ENCODE results near the gene PGM2L1. TPM values are rescaled to one million over a fixed set of nuclear protein-coding genes. Genes with fewer than 3 reads are reported as not detected.

The PGM2L1 gene
- total and polyA plus RNA-seq, 2 experiments from 2014 or later, result 32.6 to 44.4 TPM

DNA sequence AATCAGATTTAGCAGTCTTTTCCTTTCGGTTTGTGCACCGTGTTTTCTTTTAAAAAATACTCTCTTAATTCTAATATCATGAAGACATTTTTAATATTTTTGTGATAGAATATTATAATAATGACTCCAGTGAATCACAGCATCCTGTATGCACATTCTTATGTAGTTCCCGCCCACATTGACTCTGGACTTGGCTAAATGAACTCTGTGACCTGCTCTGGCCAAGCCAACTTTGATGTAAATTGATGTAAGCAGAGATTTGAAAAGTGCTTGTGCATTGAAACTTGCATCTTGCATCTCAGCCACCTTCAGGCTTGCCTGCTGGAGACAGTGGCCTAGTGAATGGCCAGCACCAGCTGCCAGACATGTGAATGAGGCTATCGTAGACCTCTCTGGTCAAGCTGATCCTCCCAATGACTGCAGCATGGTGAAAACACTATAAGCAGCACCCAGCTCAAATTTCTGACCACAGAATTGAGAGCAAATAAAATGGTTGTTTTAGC, 29.2 kb upstream of the PGM2L1 start (continued):
- TF ChIP-seq, protein P1, sequence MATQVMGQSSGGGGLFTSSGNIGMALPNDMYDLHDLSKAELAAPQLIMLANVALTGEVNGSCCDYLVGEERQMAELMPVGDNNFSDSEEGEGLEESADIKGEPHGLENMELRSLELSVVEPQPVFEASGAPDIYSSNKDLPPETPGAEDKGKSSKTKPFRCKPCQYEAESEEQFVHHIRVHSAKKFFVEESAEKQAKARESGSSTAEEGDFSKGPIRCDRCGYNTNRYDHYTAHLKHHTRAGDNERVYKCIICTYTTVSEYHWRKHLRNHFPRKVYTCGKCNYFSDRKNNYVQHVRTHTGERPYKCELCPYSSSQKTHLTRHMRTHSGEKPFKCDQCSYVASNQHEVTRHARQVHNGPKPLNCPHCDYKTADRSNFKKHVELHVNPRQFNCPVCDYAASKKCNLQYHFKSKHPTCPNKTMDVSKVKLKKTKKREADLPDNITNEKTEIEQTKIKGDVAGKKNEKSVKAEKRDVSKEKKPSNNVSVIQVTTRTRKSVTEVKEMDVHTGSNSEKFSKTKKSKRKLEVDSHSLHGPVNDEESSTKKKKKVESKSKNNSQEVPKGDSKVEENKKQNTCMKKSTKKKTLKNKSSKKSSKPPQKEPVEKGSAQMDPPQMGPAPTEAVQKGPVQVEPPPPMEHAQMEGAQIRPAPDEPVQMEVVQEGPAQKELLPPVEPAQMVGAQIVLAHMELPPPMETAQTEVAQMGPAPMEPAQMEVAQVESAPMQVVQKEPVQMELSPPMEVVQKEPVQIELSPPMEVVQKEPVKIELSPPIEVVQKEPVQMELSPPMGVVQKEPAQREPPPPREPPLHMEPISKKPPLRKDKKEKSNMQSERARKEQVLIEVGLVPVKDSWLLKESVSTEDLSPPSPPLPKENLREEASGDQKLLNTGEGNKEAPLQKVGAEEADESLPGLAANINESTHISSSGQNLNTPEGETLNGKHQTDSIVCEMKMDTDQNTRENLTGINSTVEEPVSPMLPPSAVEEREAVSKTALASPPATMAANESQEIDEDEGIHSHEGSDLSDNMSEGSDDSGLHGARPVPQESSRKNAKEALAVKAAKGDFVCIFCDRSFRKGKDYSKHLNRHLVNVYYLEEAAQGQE (IDR thresholded peaks at IDR 0.05; ENCODE audit: unreplicated experiment), result no peak

DNA sequence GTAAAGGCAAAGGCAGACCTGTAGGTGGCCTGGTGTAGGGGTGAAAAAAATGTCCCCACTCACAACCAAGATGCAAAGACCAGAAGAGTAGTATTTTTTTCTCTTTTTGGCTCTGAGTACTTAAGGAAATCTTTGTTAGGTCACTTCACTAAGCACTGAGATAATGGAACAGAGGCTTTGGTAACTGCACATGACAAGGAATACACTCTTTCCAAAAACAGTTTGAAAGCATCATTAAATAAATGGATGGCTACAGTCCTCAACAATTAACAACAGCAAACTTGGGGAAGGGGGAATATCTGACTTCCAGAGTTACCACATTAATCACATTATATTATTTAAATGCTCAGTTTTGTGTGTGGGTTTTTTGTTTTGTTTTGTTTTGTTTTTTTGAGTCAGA, 26.9 kb upstream of the PGM2L1 start:
- no peaks in the 10 kb centered on the region for H3K36me3 Mint-ChIP-seq (ENCODE audit: low read depth)
- DNase-seq (ENCODE audit: low spot score) (no peak), ATAC-seq (no peak)
- Histone ChIP-seq H3K4me2 (no peak overlapping the region), H3K4me3 (no peak overlapping the region), H3K4me1 (ENCODE audit: insufficient read depth) (no peaks in the 10 kb centered on the region), H3K9me2 (ENCODE audit: insufficient read depth) (no peaks in the 10 kb centered on the region), H4K20me1 (replicated peaks; ENCODE audit: insufficient read depth) (no peaks in the 10 kb centered on the region; the same call in 1 of the 2 replicates), H3K79me2 (replicated peaks; ENCODE audit: insufficient read depth) (no peaks in the 10 kb centered on the region), H3F3A (replicated peaks; ENCODE audit: low read depth) (no peaks in the 10 kb centered on the region), H3K27me3 (ENCODE audit: insufficient read depth) (no peaks in the 10 kb centered on the region), H2AFZ (no peak overlapping the region), H3K36me3 (ENCODE audit: insufficient read depth) (no peaks in the 10 kb centered on the region), H3K27ac (ENCODE audit: low read depth) (no peak overlapping the region)
- H3K4me3 Mint-ChIP-seq, result no peak overlapping the region
- no peak overlapping the region for H3K27ac Mint-ChIP-seq
- no peaks in the 10 kb centered on the region for H3K4me1 Mint-ChIP-seq
- TF ChIP-seq, protein P2, sequence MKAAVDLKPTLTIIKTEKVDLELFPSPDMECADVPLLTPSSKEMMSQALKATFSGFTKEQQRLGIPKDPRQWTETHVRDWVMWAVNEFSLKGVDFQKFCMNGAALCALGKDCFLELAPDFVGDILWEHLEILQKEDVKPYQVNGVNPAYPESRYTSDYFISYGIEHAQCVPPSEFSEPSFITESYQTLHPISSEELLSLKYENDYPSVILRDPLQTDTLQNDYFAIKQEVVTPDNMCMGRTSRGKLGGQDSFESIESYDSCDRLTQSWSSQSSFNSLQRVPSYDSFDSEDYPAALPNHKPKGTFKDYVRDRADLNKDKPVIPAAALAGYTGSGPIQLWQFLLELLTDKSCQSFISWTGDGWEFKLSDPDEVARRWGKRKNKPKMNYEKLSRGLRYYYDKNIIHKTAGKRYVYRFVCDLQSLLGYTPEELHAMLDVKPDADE (IDR thresholded peaks at IDR 0.05), result no peak
- TF ChIP-seq JUNB (IDR thresholded peaks at IDR 0.05; ENCODE audit: unreplicated experiment), result no peak
- TF ChIP-seq, protein P1 (IDR thresholded peaks at IDR 0.05; ENCODE audit: unreplicated experiment), result no peak
- TF ChIP-seq, protein P3, sequence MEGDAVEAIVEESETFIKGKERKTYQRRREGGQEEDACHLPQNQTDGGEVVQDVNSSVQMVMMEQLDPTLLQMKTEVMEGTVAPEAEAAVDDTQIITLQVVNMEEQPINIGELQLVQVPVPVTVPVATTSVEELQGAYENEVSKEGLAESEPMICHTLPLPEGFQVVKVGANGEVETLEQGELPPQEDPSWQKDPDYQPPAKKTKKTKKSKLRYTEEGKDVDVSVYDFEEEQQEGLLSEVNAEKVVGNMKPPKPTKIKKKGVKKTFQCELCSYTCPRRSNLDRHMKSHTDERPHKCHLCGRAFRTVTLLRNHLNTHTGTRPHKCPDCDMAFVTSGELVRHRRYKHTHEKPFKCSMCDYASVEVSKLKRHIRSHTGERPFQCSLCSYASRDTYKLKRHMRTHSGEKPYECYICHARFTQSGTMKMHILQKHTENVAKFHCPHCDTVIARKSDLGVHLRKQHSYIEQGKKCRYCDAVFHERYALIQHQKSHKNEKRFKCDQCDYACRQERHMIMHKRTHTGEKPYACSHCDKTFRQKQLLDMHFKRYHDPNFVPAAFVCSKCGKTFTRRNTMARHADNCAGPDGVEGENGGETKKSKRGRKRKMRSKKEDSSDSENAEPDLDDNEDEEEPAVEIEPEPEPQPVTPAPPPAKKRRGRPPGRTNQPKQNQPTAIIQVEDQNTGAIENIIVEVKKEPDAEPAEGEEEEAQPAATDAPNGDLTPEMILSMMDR (conservative IDR thresholded peaks at IDR 0.05; ENCODE audit: low read depth in 2 of 2), result no peak
- no peaks in the 10 kb centered on the region for H3K27me3 Mint-ChIP-seq (ENCODE audit: insufficient read depth, low read depth, poor library complexity)
- H3K9me3 Mint-ChIP-seq, result peaks cover 6% of the 10 kb centered on the region; the same call in 1 of the 3 replicates
